ENCODE data around the gene THBS4.

THBS4 gene

DNA sequence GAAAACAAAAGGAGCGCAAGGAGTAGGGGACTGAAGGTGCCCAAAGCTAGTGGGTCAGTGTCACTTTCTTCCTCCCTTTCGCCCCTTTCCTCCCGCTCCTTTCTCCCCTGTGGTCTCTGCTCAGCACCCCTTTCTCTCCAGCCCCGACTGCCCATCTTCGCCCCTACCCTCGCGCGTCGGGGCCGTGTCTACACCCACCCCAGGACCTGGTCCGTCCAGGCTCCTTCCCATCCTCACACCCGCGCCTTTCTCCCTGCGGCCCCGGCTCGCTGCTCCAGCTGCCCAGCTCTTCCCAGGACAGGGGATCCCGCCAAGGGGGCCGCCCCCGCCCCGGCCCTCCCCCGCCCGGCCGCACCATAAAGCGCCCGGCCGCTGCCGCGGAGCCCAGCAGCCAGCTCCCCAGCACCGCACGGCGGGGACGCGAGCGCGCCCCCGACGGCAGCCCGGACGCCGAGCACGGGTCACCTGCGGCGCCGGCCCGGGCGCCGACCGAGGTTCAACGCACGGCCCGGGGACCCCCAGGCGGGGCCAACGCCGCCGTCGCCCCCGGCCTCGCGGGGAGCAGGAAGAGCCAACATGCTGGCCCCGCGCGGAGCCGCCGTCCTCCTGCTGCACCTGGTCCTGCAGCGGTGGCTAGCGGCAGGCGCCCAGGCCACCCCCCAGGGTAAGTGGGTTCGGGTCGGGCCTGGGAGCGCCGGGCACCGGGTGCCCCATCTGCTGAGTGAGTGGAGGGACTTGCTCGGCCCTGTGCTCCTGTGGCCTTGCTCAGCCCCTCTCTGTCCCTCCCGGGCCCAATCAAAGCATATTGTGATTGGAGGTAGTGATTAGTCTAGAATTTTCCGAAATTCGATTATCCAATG, at the start of gene THBS4:
TSS of gene THBS4 (plus strand) at position 387 of the 860 bp plus-strand sequence. CDS start at position 577, 190 bp downstream.
- no peak for DNase-seq

DNA sequence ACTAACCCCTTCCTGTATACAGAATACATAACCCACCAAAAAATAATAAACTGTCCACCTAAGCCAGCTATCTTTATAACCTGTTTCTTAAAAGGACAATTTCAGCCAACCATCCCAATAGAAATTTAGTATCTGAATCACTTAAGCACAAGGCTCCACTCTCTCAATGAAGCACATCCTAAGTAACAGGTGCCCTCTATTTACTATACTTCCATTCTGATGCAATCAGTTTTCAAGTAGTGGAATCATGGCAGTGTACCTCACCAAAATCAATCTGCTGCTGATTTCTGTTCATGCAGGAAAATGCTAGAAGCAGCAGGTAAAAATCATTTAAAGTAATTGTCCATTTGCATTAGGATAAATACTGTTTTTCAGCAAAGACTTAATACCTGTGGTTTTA, 48.9 kb upstream of the THBS4 start:
- DNase-seq = no peak

DNA sequence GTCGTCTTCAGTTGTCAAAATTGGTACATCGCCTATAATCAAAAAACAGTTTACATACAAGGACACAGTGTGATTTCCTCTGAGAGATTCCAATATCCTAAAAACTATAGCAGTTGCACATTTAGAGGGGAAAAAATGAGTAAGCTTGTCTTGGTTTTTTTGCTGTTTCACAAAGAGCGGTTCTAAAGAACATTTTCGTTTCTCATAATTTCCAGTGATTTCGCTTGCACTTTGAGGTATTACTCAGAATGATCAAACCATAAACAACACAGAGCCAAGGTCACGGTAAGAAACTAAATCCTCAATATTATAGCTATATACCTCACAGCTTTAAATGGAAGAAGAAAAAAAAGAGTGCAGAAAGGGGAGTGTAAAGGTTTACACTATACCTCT, 44.9 kb upstream of the THBS4 start:
- DNase-seq = peak; percentile 4

DNA sequence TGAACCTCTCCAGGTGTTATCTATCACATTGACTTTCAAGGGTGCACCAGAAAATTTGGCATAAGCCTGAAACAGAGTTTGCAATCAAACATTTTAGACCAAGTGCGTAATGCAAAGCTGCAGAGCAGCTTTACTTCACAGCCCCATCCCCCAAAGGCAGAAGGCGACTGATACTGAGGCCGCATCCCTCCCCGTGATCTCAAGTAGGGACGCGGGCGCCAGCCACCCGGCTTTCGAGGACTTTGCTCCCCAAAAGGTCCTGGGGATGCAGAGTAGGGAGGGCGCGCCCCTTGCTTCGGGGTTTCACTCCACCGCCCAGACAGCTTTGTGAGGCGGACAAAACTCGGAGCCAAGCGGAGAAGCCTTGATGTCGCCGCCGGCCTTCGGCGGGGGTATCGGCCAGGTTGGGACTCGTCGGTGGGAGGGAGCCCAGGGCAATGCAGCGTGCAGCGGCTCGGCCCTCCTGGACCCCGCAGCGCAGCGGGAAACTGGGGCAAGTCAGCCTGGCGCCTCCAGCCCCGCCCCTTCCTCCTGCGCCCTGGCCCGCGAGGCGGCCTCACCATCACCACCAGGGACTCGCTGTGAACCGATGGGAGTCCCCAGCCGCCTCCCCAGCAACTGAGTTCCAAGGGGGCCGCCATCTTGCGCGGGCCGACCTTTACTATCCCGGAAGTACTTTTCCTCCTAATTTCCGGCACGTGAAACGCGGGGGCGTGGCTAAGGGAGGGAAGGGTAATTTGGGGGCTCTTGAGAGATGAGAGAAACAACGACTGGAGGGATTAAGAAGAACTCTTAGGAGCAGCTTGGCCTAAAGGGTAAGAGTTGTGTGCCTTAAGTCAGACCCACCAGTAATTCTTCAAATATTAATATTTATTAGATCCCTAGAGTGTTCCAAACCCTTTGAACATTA, 44.3 kb upstream of the THBS4 start, which contains the start of gene MTX3:
TSS of gene MTX3 (minus strand) at position 665 of the 910 bp plus-strand sequence. CDS start at position 641, 24 bp downstream.
- DNase-seq = peak; percentile 95

DNA sequence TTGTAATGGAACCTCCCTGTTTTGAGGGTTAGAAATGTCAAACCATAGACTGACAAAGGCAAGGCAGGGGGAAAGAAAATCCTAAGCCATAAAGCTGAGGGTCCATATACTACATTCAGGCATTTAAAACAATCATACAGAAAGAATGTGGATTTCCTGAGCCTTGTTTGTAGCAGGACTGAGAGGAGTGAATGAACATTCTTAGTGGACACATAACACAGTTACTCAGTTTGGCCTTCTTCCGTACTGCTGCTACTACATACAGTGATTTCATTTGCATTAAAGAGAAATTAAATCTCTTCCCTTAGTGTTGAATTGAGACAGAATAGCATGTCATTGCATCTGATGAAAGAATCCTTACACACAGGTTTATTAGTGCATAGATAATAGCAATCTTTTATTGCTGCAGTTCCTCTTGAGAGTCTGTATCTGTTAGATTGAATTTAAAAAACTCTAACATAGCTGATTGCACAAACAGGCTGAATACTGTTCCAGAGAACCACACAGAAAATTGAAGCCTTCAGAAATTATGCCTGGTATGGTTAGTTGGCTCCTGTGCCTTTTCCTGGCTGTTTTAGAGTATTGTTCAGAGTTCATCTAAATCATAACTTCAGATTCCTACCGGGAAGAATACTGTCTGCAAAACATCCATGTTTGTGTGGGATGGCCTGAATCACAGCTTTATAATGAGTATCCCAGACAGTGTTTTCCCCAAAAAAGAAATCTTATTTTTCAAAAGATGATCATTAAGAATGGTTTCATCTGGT, 42.1 kb upstream of the THBS4 start:
- no peak for DNase-seq

DNA sequence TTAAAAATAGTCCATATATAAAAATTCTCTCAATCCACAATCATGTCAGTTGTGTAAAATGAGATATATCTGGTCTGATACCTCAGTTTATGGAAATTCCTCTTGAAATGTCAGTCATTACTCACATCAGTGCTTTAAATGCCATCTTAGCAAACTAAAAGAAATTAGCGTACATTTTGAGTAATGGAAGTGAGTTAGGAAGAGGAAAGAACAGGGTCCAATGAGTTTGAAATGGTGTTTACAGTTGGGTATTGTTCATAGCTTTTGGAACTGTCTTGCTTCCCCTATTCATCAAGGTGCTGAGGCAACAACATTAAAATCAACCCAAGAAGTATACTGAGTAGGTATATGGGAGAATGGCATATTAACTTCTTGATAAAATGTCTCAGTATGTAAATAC, 35.4 kb upstream of the THBS4 start:
- no peak for DNase-seq

DNA sequence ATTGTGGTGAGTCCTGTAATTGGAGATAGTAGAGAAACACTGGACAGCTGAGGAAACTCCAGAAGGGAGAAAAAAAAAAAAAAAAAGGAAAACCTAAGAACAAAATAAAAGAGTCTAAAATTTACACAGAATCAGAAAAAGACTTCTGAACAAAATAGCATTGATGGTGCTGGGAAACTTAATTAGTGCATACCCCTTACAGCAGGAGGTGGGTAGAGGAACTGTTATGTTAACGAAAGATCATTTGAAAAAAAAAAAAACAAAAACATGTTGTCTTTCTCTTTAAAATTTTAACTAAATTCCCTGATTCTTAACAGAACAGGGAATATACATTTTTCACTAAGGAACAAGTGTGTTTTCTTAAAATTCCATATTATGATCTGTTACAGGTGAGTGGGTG, 32.5 kb upstream of the THBS4 start:
- DNase-seq = no peak

DNA sequence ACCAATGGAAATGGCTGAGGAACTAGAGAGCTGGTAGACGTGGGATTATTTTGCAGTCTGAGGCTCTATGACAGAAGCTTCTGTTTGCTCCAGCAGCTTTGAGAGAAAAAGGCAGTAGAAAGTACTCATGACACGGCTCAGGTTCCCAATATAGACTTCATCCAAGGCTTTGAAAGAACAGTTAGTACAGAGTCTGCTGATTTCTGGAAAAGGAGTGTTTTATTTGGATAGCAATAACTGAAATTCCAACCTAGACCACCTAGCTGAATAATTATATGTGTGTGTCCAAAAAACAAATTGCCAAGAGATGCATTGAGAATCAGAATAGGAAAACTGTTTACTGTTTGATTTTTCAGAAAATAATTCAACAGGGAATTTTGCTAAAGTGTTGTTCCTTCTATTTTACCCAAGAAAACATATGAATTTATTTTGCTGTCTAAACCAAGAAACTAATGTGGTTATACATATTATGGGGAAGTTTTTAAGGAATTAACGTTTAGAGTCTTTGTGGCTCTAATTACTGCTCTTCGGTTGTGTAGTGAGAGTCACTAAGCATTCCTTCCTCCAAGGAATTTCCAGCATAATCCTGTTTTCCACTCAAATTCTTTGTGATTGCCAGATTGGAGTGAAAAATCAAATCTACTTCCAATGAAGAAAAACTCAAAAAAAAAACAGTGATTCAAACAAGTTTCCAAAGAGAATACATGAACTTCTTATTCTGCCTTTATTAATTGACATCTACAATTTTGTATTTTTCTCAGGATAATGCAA, 26.0 kb upstream of the THBS4 start:
- DNase-seq = no peak

DNA sequence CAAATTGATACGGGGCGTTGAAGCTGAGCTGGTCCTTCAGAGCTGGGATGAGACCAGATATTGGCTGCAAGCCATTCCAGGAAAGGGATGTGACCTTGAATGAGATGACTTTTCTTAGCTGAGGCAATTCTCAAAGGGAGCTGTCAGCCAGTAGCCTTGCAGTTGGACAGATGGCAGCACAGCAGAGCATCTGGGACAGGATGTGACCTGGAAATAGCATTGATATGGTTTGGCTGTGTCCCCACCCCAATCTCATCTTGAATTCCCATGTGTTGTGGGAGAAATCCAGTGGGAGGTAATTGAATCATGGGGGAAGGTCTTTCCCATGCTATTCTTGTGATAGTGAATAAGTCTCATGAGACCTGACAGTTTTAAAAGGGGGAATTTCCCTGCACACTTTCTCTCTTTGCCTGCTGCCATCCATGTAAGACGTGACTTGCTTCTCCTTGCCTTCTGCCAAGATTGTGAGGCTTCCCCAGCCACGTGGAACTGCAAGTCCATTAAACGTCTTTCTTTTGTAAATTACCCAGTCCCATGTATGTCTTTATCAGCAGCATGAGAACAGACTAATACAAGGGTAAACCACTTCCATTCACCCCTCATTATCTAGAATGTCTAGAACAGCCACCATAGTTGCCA, 24.3 kb upstream of the THBS4 start:
- DNase-seq = no peak

DNA sequence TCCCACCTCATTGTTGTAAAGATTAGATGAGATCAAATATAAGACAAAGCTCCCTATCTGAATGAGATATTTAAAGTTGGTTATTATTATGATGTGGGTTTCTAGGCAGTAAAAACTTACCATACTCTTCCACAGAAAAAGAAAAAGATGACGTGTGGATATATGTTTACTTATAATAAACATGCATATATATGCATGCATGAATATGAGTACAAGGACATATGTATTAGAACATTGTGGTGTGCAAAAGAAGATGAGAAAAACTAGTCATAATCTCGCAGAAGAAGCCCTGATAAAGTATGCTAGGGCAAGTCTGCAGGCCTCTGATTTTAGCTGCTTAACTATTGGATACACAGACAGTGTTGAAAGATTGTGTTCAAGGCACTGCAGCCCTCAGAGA, 10.1 kb upstream of the THBS4 start:
- no peak for DNase-seq

DNA sequence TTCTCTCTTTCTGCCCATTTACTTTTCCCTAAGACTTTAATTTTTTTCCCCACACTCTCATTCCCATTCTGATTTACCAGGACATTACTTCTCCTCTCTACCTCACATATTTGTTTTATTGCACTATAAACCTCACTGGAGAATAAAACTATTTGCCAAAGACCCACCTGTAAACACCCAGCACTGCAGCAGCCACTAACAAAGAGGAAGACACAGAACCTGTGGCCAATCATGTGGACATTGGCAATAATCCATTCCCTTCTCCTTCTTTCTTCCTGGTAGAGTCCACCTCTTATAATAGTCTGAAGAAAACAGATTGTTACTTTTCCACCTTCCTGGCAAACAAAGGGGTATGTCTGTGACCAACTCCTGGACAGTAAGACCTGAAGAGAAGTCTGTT, 8.3 kb upstream of the THBS4 start:
- DNase-seq = no peak

DNA sequence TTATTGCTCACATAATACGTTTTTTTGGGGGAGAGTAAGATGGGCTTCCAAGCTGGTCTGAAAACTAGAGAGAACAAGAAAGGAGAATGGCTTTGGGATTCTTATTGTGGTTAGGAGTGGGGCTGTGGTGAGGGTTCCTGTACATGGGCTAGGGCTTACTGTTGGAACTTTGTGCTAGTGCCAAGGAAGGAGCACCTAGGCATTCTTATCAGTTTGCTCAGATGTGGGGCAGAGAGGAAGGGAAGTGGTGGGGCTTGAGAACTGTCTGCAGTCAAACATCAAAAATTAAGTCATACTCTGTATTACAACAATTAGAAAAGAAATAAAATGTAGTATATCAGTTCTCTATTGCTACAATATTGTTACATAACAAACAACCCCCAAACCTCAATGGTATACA, 4.0 kb upstream of the THBS4 start:
- DNase-seq = peak; percentile 44

DNA sequence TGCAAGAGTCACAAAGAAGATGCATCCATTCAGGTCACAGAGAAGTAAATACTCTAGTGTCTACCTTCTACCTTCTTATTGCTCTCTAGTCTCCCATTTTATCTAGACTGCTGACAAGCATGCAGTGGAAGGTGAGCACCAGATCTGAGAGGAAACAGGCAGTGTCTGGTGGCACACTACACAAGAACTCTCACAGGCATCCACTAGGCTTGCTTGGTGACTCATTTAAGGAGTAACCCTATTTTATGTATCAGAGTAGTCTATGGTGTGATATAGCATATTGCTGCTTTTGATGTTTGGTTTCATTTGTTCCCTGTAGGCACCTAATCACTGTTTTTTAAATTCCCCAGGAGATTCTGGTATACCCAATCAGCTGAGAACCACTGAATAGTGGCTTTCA, 1.6 kb upstream of the THBS4 start:
- DNase-seq = no peak

DNA sequence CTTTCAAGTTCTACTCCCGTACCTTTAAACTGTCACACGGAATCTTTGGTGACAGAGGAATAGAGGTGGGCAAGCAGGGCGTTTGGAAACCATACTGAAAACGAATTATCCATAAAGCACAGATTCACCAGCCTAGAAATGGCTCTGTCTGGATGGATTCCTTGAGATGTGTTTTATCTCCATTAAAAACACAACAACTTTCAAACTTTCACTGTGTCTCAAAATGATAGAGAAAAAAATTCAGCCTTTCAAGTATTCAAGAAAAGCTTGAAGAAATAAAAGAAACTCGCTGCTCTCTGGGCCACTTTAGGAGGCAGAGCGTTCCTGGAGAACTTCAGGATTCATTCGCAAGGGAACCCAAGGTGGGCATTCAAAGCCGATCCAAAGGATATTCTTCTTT, 589 bp upstream of the THBS4 start:
- no peak for DNase-seq

DNA sequence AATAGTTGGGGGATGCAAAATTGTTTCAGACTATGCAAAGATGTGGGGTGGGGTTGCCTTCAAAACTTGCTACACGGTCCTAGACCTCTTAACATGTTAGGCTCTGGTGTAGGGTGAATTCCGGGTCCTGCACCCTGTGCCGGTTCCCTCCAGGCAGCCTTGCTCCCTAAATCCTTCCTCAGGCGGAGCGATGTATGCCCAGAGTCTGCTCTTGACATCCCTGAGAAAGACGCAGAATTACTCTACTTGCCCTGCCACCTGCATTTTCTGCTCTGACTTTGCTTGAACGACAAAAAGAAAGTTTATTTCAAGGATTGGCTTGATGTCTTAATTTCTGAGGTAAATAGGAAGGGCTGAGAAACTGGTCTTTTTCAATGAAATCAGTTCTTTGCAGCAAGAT, 691 bp downstream of the THBS4 start:
- DNase-seq = no peak

DNA sequence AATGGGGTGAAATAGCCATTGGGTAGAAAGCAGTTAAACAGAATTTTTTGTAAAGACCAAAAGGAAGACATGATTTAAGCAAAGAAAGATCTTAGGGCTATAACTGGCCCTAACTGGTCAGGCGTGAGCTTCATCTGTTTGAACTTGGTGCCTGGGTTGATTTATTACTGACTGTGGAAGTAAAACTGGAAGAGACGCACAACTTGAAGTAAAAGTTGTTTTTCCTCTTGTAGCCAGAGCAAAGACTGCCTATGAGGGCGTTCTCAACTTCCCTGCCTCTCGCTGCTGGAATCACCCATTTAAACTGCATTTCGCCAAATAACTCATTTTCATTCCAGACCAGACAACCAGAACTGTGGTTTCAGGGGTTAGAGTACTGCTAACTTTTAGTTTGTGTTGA, 1.5 kb downstream of the THBS4 start:
- no peak for DNase-seq

DNA sequence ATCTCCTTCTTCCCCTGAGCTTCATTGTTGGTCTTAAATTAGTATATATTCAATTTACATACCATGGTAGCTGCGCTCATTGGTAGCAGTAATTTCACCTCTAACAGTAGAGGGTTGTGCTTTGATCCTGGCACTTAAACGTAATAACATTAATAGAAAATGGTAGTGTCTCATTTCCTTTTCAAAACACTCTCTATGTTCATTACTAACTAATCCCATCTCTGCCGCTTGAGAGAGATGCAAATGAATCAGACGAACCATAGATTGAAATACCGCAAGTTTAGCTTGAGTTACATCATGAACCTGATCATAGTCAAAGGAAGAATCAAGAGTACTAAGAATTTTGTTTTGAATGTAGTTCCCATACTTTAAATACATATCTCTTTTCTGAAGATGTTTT, 2.2 kb downstream of the THBS4 start:
- no peak for DNase-seq

DNA sequence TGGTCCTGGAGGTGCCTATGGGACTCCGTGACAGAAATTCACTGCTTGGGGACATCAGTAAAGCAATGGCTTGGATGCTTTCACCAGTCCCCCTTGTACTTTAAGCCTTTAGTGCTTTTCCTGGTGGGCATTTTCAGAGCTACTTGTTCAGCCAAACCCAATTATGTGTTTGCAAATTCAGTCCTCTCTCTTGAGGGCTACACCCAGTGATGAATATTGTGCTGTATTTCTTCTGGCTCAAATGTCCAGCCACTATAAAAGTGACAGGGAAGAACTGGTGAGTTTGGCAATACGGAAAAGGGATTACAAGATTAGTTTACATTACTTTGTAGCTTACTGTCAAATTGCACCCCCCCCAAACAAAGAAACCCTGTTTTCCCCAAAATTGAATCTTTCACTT, 4.5 kb downstream of the THBS4 start:
- DNase-seq = no peak

DNA sequence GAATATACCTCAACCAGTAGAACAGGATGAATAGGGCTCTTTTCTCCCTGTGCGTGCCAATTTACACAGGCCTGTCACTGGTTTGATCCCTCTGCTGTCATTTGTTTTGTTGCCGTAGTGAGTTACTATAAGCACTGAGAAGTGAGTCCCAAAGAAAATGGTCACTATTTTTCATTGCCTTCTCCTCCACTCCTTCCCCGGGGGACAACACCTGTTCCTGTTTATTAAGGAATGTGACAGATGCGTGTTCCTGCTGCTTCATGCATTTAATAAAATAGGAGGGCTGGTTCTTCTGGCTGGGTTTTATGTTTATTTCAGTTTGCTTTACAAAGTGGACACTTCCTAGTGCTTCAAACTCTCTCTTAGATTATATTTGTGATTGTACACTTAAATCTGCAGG, 6.4 kb downstream of the THBS4 start:
- no peak for DNase-seq

DNA sequence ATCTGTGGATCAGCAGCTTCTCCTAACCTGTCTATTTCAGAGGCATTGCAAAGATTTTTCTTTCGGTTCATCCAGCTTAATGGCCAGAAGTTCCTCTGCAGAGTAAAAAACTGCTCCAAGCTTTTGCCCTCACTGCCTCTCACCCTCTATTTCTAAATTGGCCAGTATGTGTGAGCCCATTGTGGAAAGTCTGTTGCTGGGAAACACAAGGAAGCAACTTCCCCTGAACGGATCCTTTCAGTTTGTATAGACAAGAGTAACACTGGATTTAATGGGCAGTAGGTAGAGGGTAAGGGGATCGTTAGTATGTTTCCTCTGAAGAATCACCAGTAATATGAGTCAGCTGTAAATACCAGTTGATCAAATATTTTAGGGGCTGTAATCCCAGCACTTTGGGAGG, 7.2 kb downstream of the THBS4 start:
- DNase-seq = no peak

DNA sequence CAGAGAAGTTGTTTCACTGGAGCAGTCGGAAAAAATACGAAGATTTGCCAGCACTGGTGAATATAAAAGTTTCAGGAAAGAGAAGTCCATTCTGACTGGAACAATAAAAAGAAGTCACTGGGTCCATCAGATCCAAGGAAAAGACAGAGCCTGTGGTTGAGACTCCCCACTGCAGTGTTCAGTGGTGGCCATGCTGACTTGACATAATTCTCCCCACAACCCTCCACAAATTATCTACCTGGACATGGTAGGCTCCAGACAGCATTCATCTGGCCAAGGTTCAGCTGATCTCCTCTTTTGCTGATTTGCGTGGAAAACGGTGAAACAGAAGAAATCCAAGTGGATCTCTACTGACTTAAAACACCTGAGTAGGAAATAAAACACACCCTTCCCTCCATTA, 8.0 kb downstream of the THBS4 start:
- no peak for DNase-seq
